Measurements from ENCODE around the gene TNFRSF8.

DNA sequence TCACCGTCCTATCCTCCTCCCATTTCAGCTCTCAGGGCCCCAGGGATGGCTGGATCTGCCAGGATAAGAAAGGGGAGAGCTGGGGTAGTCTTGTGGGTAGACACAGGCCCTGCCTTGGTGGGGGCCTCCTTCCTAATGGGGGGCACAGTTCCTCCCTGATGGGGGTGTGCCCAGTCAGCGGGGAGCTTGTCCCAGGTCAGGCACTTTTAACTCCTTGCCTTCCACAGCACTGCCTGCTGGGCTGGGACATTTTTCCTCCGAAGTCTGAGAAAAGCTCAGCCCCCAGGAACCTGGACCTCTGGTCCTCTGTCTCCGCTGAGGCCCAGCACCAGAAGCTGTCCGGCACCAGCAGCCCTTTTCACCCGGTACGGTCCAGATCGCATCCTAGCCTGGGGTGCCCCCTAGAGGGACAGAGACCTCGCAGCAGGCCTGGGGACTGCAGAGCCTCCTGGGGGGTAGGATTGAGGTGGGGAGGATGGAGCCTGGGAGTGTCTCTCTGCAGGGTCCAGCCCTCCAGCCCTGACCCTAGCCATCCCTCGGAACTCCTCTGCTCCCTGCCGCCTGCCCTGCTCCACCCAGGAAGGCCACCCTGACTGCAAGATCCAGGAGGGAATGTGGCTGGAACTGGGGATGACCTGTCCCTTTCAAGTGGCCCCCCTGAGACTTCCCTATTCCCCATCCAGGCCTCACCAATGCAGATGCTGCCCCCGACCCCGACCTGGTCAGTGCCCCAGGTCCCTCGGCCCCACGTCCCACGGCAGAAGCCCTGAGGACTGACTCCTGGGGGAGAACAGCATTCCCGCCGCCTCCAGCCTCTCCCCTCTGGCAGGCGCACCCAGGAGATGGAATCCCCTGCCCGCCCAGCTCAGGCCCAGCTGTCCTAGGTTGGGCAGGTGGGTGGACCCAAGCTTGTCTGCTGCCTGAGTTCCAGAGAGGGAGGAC lies 31.8 kb upstream of the TNFRSF8 start:
- TF ChIP-seq, protein P1, sequence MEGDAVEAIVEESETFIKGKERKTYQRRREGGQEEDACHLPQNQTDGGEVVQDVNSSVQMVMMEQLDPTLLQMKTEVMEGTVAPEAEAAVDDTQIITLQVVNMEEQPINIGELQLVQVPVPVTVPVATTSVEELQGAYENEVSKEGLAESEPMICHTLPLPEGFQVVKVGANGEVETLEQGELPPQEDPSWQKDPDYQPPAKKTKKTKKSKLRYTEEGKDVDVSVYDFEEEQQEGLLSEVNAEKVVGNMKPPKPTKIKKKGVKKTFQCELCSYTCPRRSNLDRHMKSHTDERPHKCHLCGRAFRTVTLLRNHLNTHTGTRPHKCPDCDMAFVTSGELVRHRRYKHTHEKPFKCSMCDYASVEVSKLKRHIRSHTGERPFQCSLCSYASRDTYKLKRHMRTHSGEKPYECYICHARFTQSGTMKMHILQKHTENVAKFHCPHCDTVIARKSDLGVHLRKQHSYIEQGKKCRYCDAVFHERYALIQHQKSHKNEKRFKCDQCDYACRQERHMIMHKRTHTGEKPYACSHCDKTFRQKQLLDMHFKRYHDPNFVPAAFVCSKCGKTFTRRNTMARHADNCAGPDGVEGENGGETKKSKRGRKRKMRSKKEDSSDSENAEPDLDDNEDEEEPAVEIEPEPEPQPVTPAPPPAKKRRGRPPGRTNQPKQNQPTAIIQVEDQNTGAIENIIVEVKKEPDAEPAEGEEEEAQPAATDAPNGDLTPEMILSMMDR (conservative IDR thresholded peaks at IDR 0.05 in 1 of 2, IDR thresholded peaks at IDR 0.05 in 1 of 2; ENCODE audit: extremely low read depth in 1 of 2, insufficient read depth in 1 of 2, low read depth in 1 of 2, low read length in 2 of 2) = peak; percentile 32 to 52
- TF ChIP-seq EZH2 (IDR thresholded peaks at IDR 0.05; ENCODE audit: borderline replicate concordance, low read length) = no peak

All from mammary epithelial cell (primary cell).